GM12878 (cell line): Measurements from ENCODE around the gene TCP11. TPM values are rescaled to one million over a fixed set of nuclear protein-coding genes. Genes with fewer than 3 reads are reported as not detected.

ENCODE experiments used
- ATAC-seq: fragments of 200-7000 bp; cut with Tn5 transposase; 3 replicates; pipeline ENCODE4 v1.9.1; 2020; ENCODE audit warnings: mild to moderate bottlenecking, moderate library complexity
- BruUV-seq: library from RNA; stranded (reverse); fragments of 400-500 nt; replicated peaks from 2 replicates; lab custom pipeline; 2021; lab: Mats Ljungman, UMichigan
- CTCF ChIA-PET: fragments of 300-600 bp; sonication (Branson Sonifier 250); formaldehyde crosslinking; extraction: SDS; loops from one replicate; lab custom pipeline; 2021; ENCODE audit warnings: inconsistent platforms; lab: Yijun Ruan, JAX
- POLR2A ChIA-PET: fragments of 350-600 bp; formaldehyde crosslinking; extraction: SDS; loops from one replicate; lab custom pipeline; 2021; ENCODE audit warnings: inconsistent platforms; lab: Charles Lee
- RAD21 ChIA-PET: fragments of 300-600 bp; sonication (Branson Sonifier 250); formaldehyde crosslinking; loops from one replicate; lab custom pipeline; 2023; ENCODE audit warnings: antibody characterized with exemption; ENCODE audit not compliant: unreplicated experiment; lab: Charles Lee
- SMC1A ChIA-PET: fragments of 300-600 bp; sonication (Branson Sonifier 250); formaldehyde crosslinking; loops from one replicate; lab custom pipeline; 2023; ENCODE audit not compliant: unreplicated experiment, uncharacterized antibody; lab: Charles Lee
- DNase-seq: peaks from one replicate; pipeline ENCODE4 v3.0.0-alpha.2; 2011; ENCODE audit warnings: low read depth, low spot score
- FAIRE-seq: peaks from 3 replicates; lab custom pipeline; 2011; peaks lifted over from hg19 to GRCh38; lab: Jason Lieb, UNC
- H2AFZ ChIP-seq: 2 replicates; pipeline ENCODE4 v1.6.0; 2011; ENCODE audit warnings: low read depth, low read length, control low read depth; ENCODE audit not compliant: control insufficient read depth
- H3K27ac ChIP-seq: 2 replicates; pipeline ENCODE4 v1.5.1; 2011; ENCODE audit warnings: control low read depth; ENCODE audit not compliant: control insufficient read depth, insufficient read depth
- H3K27me3 ChIP-seq, 2 experiments: replicated peaks in 1 of 2; 2 replicates each; pipeline versions ENCODE4 v1.6.0 to v1.6.1; 2011; ENCODE audit warnings: low read length in 1 of 2; ENCODE audit not compliant: control insufficient read depth in 2 of 2, insufficient read depth in 2 of 2
- H3K36me3 ChIP-seq, 2 experiments: 2 replicates each; pipeline ENCODE4 v1.5.1; 2011; ENCODE audit warnings: low read length in 1 of 2; ENCODE audit not compliant: control insufficient read depth in 2 of 2, insufficient read depth in 2 of 2
- H3K4me1 ChIP-seq: 2 replicates; pipeline ENCODE4 v1.6.1; 2011; ENCODE audit warnings: mild to moderate bottlenecking, low read length, moderate library complexity, mixed read lengths; ENCODE audit not compliant: control insufficient read depth, insufficient read depth
- H3K4me2 ChIP-seq: 2 replicates; pipeline ENCODE4 v1.6.0; 2011; ENCODE audit warnings: control low read depth; ENCODE audit not compliant: control insufficient read depth, insufficient read depth
- H3K4me3 ChIP-seq: fragments of 200-600 bp; sonication (generic); 2 replicates; pipeline ENCODE4 v1.5.1; 2016
- H3K79me2 ChIP-seq: 2 replicates; pipeline ENCODE4 v1.6.0; 2011; ENCODE audit warnings: low read length; ENCODE audit not compliant: control insufficient read depth, insufficient read depth
- H3K9ac ChIP-seq: 2 replicates; pipeline ENCODE4 v1.8.0; 2011; ENCODE audit warnings: low read length, control low read depth, mixed read lengths; ENCODE audit not compliant: control insufficient read depth, insufficient read depth
- H3K9me3 ChIP-seq: replicated peaks from 3 replicates; pipeline ENCODE4 v1.5.1; 2011; ENCODE audit warnings: mild to moderate bottlenecking, low read length; ENCODE audit not compliant: control insufficient read depth, insufficient read depth
- H4K20me1 ChIP-seq: 2 replicates; pipeline ENCODE4 v1.6.0; 2011; ENCODE audit not compliant: control insufficient read depth, insufficient read depth
- BCL11A ChIP-seq: IDR thresholded peaks from 2 replicates; pipeline ENCODE4 v1.6.1; 2011; ENCODE audit warnings: low read depth, low read length
- EZH2 ChIP-seq: IDR thresholded peaks from 2 replicates; pipeline ENCODE4 v1.6.1; 2012; ENCODE audit warnings: low read depth, mild to moderate bottlenecking, control low read depth, inconsistent platforms, low read length, borderline replicate concordance; ENCODE audit not compliant: control insufficient read depth
- FOS ChIP-seq: IDR thresholded peaks from 3 replicates; pipeline ENCODE4 v1.6.1; 2011; ENCODE audit warnings: borderline replicate concordance; ENCODE audit not compliant: insufficient read length; ENCODE audit errors: extremely low read depth
- MEF2B ChIP-seq: fragments of 450-650 bp; IDR thresholded peaks from 2 replicates; pipeline ENCODE4 v1.6.1; 2018; ENCODE audit warnings: mild to moderate bottlenecking, moderate library complexity; ENCODE audit not compliant: partially characterized antibody, poor library complexity, severe bottlenecking
- PML ChIP-seq: IDR thresholded peaks from 2 replicates; pipeline ENCODE4 v1.6.1; 2012; ENCODE audit warnings: low read length, inconsistent platforms
- POLR2AphosphoS2 ChIP-seq: IDR thresholded peaks from 2 replicates; pipeline ENCODE4 v1.6.1; 2011; ENCODE audit warnings: low read depth, mild to moderate bottlenecking, low read length, improper control_type of control experiment, moderate library complexity
- POU2F2 ChIP-seq: IDR thresholded peaks from 3 replicates; pipeline ENCODE4 v1.6.1; 2011; ENCODE audit warnings: low read depth, mild to moderate bottlenecking, low read length, borderline replicate concordance
- REST ChIP-seq: IDR thresholded peaks from 2 replicates; pipeline ENCODE4 v1.6.1; 2012; ENCODE audit warnings: mild to moderate bottlenecking, low read depth, low read length
- RUNX3 ChIP-seq: IDR thresholded peaks from 2 replicates; pipeline ENCODE4 v1.6.1; 2012; ENCODE audit warnings: low read length, inconsistent platforms
- TAF1 ChIP-seq: IDR thresholded peaks from 2 replicates; pipeline ENCODE4 v1.6.1; 2011; ENCODE audit warnings: mild to moderate bottlenecking, low read depth, low read length, borderline replicate concordance
- ZBTB11 ChIP-seq: fragments of 450-650 bp; formaldehyde crosslinking; IDR thresholded peaks from 2 replicates; pipeline ENCODE4 v1.5.0; 2022; ENCODE audit warnings: mild to moderate bottlenecking, missing genetic modification characterization
- ZNF687 ChIP-seq: fragments of 450-650 bp; IDR thresholded peaks from 2 replicates; pipeline ENCODE4 v1.6.1; 2017; ENCODE audit warnings: mild to moderate bottlenecking, moderate library complexity
- WGBS: methylation state at CpG from one replicate; pipeline ENCODE4 v1.1.6; 2016; ENCODE audit warnings: low lambda C conversion rate; ENCODE audit not compliant: insufficient replicate concordance, insufficient coverage; ENCODE audit errors: missing lambda C conversion rate; 5-methylcytosine and 5-hydroxymethylcytosine counted together
- in situ Hi-C: fragments of 300-500 bp; cut with MboI; formaldehyde crosslinking; loops from 9 replicates; pipeline ENCODE4 v1.14.3; 2018; ENCODE audit warnings: mixed read lengths
- intact Hi-C: fragments of 100-400 bp; cut with micrococcal nuclease; formaldehyde crosslinking; loops from one replicate; pipeline ENCODE4 v1.14.2; 2022; ENCODE audit not compliant: unreplicated experiment
- polyA plus RNA-seq, 11 experiments: library from polyadenylated mRNA; depleted of rRNA in 4 of 11; unstranded in 6 of 11; stranded (reverse) in 5 of 11; fragments of >200 nt; fragmentation: Nextera tagmentation in 4 of 11; fragmentation: Illumina TruSeq in 1 of 11; extraction: Ambion mirVana in 4 of 11; extraction: Trizol in 1 of 11; gene quantifications; 1 replicate in 1 of 11; 2 replicates in 10 of 11; pipeline versions ENCODE4 v1.2.1 to v1.2.3, GENCODE V29; 2011 to 2016; ENCODE audit warnings: inconsistent platforms in 2 of 11, missing spikeins in 2 of 11, low read depth in 1 of 11
- total RNA-seq, 4 experiments: library from RNA; depleted of rRNA in 3 of 4; stranded (reverse); fragments of >200 nt in 3 of 4; fragmentation: Illumina TruSeq in 1 of 4; extraction: Trizol in 1 of 4; gene quantifications; 2 replicates each; pipeline versions ENCODE4 v1.2.1 to v1.2.3, GENCODE V29; 2013 to 2021

The TCP11 gene
- total and polyA plus RNA-seq, 10 of the 15 experiments (the other 5 are each of a cell fraction or from before 2014, with no cell fraction given) = not detected

GRCh38 chr6:35105078-35105477 lies 36.1 kb downstream of the TCP11 start:
- intact Hi-C loops = no loop called here
- Histone ChIP-seq H2AFZ (no peak overlapping the region), H3K79me2 (no peaks in the 10 kb centered on the region), H3K4me2 (no peak overlapping the region), H4K20me1 (no peaks in the 10 kb centered on the region), H3K9me3 (no peaks in the 10 kb centered on the region; the same call in 2 of the 3 replicates), H3K4me3 (no peak overlapping the region), H3K27ac (no peak overlapping the region), H3K9ac (no peak overlapping the region), H3K4me1 (peaks cover 9% of the 10 kb centered on the region), H3K27me3 (no peaks in the 10 kb centered on the region), H3K36me3 (no peaks in the 10 kb centered on the region)
- WGBS = 64% methylated on average over 3 of the region's 3 CpGs
- CTCF ChIA-PET = interaction anchor here (1.1 kb wide), 2 partner anchors 35 to 118 kb away, joined by 3 to 4 read pairs; no protein-coding TSS in a partner anchor
- SMC1A ChIA-PET = interaction anchor here (0.8 kb wide), 1 partner anchor 24 kb away, joined by 3 read pairs; no protein-coding TSS in a partner anchor
- RAD21 ChIA-PET = no interaction called here
- DNase-seq (no peak), FAIRE-seq (no peak), ATAC-seq (no peak)
- POLR2A ChIA-PET = no interaction called here
- in situ Hi-C loops = no loop called here
- BruUV-seq = no TSS peak
- TF ChIP-seq ZBTB11 (CRISPR knock-in tag) (no peak), EZH2 (no peak), FOS (no peak), POLR2AphosphoS2 (no peak), BCL11A (no peak), TAF1 (no peak), ZNF687 (no peak), MEF2B (no peak), REST (no peak), POU2F2 (no peak), PML (no peak), RUNX3 (no peak)
